Hepatocyte (in vitro differentiated cells): Measurements from ENCODE around the gene HEATR5B. TPM values are rescaled to one million over a fixed set of nuclear protein-coding genes. Genes with fewer than 3 reads are reported as not detected.

Experiments
- DNase-seq: peaks from one replicate; pipeline ENCODE4 v3.0.0-alpha.2; 2016; ENCODE audit warnings: low spot score
- H2AFZ ChIP-seq: fragments of 200-600 bp; sonication (generic); 2 replicates; pipeline ENCODE4 v1.6.0; 2016; ENCODE audit warnings: antibody characterized with exemption, mild to moderate bottlenecking
- H3K27ac ChIP-seq: fragments of 200-600 bp; sonication (generic); 2 replicates; pipeline ENCODE4 v1.5.1; 2016; ENCODE audit warnings: mild to moderate bottlenecking
- H3K27me3 ChIP-seq: fragments of 200-600 bp; sonication (generic); 2 replicates; pipeline ENCODE4 v1.6.1; 2016
- H3K36me3 ChIP-seq: fragments of 200-600 bp; sonication (generic); replicated peaks from 2 replicates; pipeline ENCODE4 v1.5.1; 2016; ENCODE audit warnings: low read depth; ENCODE audit not compliant: insufficient read depth
- H3K4me1 ChIP-seq: fragments of 200-600 bp; sonication (generic); 2 replicates; pipeline ENCODE4 v1.5.1; 2016; ENCODE audit warnings: mild to moderate bottlenecking, moderate library complexity; ENCODE audit not compliant: insufficient read depth
- H3K4me2 ChIP-seq: fragments of 200-600 bp; sonication (generic); 2 replicates; pipeline ENCODE4 v1.6.0; 2016
- H3K4me3 ChIP-seq: fragments of 200-600 bp; sonication (generic); 2 replicates; pipeline ENCODE4 v1.5.1; 2016; ENCODE audit warnings: mild to moderate bottlenecking
- H3K79me2 ChIP-seq: fragments of 200-600 bp; sonication (generic); 2 replicates; pipeline ENCODE4 v1.6.0; 2017; ENCODE audit warnings: mild to moderate bottlenecking
- H3K9me2 ChIP-seq: fragments of 200-600 bp; sonication (generic); replicated peaks from 2 replicates; pipeline ENCODE4 v1.6.0; 2017; ENCODE audit warnings: mild to moderate bottlenecking; ENCODE audit not compliant: insufficient read depth
- H3K9me3 ChIP-seq: fragments of 200-600 bp; sonication (generic); 2 replicates; pipeline ENCODE4 v1.5.1; 2016; ENCODE audit warnings: low read depth, mild to moderate bottlenecking
- H4K20me1 ChIP-seq: fragments of 200-600 bp; sonication (generic); 2 replicates; pipeline ENCODE4 v1.6.0; 2016; ENCODE audit warnings: mild to moderate bottlenecking; ENCODE audit not compliant: insufficient read depth, poor library complexity, severe bottlenecking
- EZH2 ChIP-seq: fragments of 200-600 bp; sonication (generic); IDR thresholded peaks from 2 replicates; pipeline ENCODE4 v1.6.1; 2016; ENCODE audit warnings: antibody characterized with exemption, mild to moderate bottlenecking, borderline replicate concordance
- EZH2phosphoT487 ChIP-seq: fragments of 200-600 bp; sonication (generic); IDR thresholded peaks from one replicate; pipeline ENCODE4 v1.6.1; 2018; ENCODE audit warnings: antibody characterized with exemption, mild to moderate bottlenecking, low read depth, moderate library complexity; ENCODE audit not compliant: unreplicated experiment, severe bottlenecking
- WGBS: methylation state at CpG from one replicate; pipeline ENCODE4 v1.1.6; 2016; ENCODE audit warnings: low lambda C conversion rate; ENCODE audit errors: missing lambda C conversion rate; 5-methylcytosine and 5-hydroxymethylcytosine counted together
- polyA plus RNA-seq: library from polyadenylated mRNA; unstranded; fragments of >200 nt; fragmentation: Nextera tagmentation; extraction: Ambion mirVana; gene quantifications from 2 replicates; pipeline ENCODE4 v1.2.1, GENCODE V29; 2016
- total RNA-seq: library from RNA; depleted of rRNA; stranded (reverse); fragments of >200 nt; gene quantifications from 2 replicates; pipeline ENCODE4 v1.2.3, GENCODE V29; 2014
- TF ChIP-seq, protein P1 (sequence below): fragments of 200-600 bp; sonication (generic); IDR thresholded peaks from 2 replicates; pipeline ENCODE4 v1.5.1; 2016; ENCODE audit warnings: antibody characterized with exemption, mild to moderate bottlenecking; ENCODE audit not compliant: poor library complexity

Gene HEATR5B
- total and polyA plus RNA-seq, 2 experiments from 2014 or later, result 5.1 to 25.1 TPM

DNA sequence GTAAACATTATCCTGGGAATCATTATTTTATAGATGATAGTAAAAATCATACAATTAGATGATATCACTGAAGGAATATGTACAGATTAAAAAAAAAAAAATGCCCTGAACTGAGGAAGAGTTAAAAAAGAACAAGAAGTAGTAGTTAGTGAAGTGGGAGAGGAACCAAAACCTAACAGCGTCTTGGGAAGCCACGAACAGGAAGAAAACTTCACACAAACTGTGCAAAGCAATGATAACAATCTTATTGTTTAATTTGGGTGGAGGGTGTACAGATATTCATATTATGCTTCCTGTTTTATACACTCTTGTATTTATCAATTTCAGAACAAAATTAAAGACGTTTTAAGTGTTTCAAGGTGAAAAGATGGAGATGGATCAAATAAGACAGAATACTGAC is 3.5 kb downstream of the HEATR5B start:
- Histone ChIP-seq H3K4me3 (no peak overlapping the region), H3K27me3 (no peaks in the 10 kb centered on the region), H3K36me3 (no peaks in the 10 kb centered on the region), H3K4me1 (peaks cover 12% of the 10 kb centered on the region), H3K4me2 (no peak overlapping the region), H2AFZ (no peak overlapping the region), H4K20me1 (no peaks in the 10 kb centered on the region), H3K9me2 (no peaks in the 10 kb centered on the region), H3K9me3 (no peaks in the 10 kb centered on the region), H3K79me2 (peaks cover 20% of the 10 kb centered on the region), H3K27ac (no peak overlapping the region)
- 85% methylated on average over 3 of the region's 3 CpGs for WGBS
- no peak for DNase-seq
- TF ChIP-seq EZH2phosphoT487 (no peak), EZH2 (no peak)
- TF ChIP-seq, protein P1, sequence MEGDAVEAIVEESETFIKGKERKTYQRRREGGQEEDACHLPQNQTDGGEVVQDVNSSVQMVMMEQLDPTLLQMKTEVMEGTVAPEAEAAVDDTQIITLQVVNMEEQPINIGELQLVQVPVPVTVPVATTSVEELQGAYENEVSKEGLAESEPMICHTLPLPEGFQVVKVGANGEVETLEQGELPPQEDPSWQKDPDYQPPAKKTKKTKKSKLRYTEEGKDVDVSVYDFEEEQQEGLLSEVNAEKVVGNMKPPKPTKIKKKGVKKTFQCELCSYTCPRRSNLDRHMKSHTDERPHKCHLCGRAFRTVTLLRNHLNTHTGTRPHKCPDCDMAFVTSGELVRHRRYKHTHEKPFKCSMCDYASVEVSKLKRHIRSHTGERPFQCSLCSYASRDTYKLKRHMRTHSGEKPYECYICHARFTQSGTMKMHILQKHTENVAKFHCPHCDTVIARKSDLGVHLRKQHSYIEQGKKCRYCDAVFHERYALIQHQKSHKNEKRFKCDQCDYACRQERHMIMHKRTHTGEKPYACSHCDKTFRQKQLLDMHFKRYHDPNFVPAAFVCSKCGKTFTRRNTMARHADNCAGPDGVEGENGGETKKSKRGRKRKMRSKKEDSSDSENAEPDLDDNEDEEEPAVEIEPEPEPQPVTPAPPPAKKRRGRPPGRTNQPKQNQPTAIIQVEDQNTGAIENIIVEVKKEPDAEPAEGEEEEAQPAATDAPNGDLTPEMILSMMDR, result no peak

DNA sequence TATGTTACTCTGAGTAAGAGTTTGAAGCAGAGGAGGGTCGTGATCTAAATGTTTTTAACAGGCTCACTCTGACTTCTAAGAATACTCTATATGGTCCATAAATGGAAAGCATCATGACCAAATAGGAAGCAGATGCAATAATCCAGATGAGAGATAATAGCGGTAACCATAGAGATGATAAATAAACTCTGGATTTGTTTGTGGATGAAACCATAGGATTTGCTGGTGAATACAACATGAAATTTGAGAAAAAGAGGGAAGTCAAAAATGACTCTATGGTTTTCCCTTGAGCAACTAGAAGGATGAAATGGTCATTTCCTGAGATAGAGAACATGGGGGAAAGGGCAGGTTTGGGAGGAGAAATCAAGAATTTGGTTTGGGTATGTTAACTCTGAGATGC is 3.9 kb downstream of the HEATR5B start:
- H3K36me3 ChIP-seq, result no peaks in the 10 kb centered on the region
- H4K20me1 ChIP-seq, result no peaks in the 10 kb centered on the region
- peaks cover 20% of the 10 kb centered on the region for H3K79me2 ChIP-seq
- H3K4me1 ChIP-seq, result peaks cover 10% of the 10 kb centered on the region
- WGBS, result 89% methylated on average over 2 of the region's 2 CpGs
- no peaks in the 10 kb centered on the region for H3K9me3 ChIP-seq
- DNase-seq, result no peak
- H2AFZ ChIP-seq, result no peak overlapping the region
- H3K9me2 ChIP-seq, result no peaks in the 10 kb centered on the region
- no peaks in the 10 kb centered on the region for H3K27me3 ChIP-seq
- no peak overlapping the region for H3K4me3 ChIP-seq
- H3K4me2 ChIP-seq, result no peak overlapping the region
- no peak overlapping the region for H3K27ac ChIP-seq
- TF ChIP-seq, protein P1, result no peak
- TF ChIP-seq EZH2phosphoT487 (no peak), EZH2 (no peak)

DNA sequence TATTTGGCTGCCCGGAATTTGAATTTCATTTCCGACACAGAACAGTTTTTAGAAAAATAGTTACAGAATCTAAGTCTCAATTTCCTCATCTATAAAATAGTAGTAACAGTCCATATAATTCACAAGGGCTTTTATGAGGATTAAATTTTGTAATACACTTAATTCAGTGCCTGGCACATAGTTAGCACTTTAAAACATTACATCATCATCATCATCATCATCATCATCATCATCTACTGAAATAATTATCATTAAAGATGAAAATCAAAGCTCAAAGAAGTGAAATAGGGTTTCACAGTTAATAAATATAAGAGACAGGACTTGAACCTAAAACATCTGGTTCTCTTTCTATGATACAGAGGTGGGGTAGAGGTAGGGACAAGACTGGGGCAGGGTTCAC is 13.2 kb downstream of the HEATR5B start:
- Histone ChIP-seq H3K4me3 (no peak overlapping the region), H3K36me3 (no peaks in the 10 kb centered on the region), H3K4me1 (no peaks in the 10 kb centered on the region), H3K4me2 (no peak overlapping the region), H3K27me3 (no peaks in the 10 kb centered on the region), H3K79me2 (no peaks in the 10 kb centered on the region), H2AFZ (no peak overlapping the region), H3K9me2 (no peaks in the 10 kb centered on the region), H3K9me3 (no peaks in the 10 kb centered on the region), H3K27ac (no peak overlapping the region), H4K20me1 (no peaks in the 10 kb centered on the region)
- TF ChIP-seq, protein P1, result no peak
- TF ChIP-seq EZH2, result no peak
- TF ChIP-seq EZH2phosphoT487, result no peak
- DNase-seq, result no peak
- WGBS, result 97% methylated on average over 2 of the region's 2 CpGs

DNA sequence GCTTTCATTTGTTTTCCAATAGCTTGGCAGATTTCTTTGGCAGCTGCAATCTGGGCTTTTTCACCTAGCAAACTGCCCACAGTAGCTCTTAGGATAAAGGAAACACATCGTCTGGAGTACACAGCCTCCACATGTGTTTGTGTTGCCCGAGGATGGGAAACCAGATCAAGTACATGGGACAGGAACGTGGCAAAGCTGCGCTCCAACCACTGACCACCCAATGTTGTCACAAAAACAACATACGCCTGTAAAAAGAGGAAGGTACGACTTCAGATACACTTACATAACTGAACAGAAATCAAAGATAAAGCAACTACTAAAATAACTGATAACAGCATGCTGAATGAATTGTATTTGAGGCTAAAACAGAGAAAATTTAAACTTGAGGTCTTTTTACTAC is 15.5 kb downstream of the HEATR5B start:
- Histone ChIP-seq H3K79me2 (no peaks in the 10 kb centered on the region), H3K27me3 (no peaks in the 10 kb centered on the region), H3K27ac (no peak overlapping the region), H3K9me3 (no peaks in the 10 kb centered on the region), H2AFZ (no peak overlapping the region), H3K4me1 (no peaks in the 10 kb centered on the region), H3K4me2 (no peak overlapping the region), H4K20me1 (no peaks in the 10 kb centered on the region), H3K4me3 (no peak overlapping the region), H3K36me3 (no peaks in the 10 kb centered on the region), H3K9me2 (no peaks in the 10 kb centered on the region)
- no peak for TF ChIP-seq EZH2
- no peak for TF ChIP-seq EZH2phosphoT487
- TF ChIP-seq, protein P1, result no peak
- DNase-seq, result no peak
- WGBS, result 89% methylated on average over 6 of the region's 6 CpGs
